Activated effector memory CD4-positive, alpha-beta T cell treated with anti-CD3 and anti-CD28 coated beads, Interleukin-2, amount 50 U/mL, for 16 hours (primary cell): ENCODE data around the gene SYVN1.
"Not testable (repeated sequence)": the region's sequence is repeated elsewhere in the genome, so short reads cannot be mapped to it uniquely, and the experiment has no call there.

ENCODE experiments used
- DNase-seq: peaks from one replicate; pipeline ENCODE4 v3.0.0-alpha.2; 2020

SYVN1 gene

DNA sequence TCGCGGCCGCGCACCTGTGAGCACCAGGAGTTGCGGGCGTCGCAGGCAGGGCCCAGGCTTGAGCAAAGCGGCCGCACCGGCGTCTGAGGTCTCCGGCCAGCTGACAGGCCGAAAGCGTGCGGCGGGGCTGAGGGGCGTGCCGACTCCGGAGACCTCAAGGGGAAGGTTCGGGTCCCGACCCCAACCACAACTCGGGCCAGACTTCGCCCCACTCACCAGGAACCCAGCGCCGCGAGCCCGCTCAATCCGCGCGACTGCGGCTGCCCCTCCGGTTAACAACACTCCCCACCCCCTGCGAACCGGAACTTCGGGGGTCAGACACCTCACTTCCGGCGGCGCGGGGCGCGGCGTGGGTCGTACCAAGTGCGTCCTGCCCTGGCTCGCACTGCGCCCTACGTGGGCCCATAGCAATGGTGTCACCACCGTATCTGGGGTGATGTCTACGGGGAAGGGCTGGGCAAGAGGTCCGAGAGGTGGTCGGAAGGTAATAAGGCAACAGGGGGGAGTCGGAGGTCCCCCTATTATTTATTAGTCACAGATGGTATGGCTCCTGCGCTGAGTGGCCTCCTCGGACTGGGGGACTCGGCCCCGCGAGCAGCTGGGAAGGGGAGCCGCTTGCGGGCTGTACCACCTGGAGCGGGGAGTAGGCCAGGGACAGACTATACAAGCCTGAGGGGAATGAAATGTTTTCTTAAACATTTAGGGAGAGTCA lies at the start of gene SYVN1:
Gene SYVN1, minus strand, starts transcription at position 280 of the 712 bp plus-strand sequence. CDS start 918 bp downstream, outside the sequence.
- DNase-seq, result peak; percentile 98

- no peak for DNase-seq
Observed at GRCh38 chr11:65183201-65183891, 49.0 kb upstream of the SYVN1 start.

- DNase-seq, result no peak
Observed at GRCh38 chr11:65182258-65183170, 48.2 kb upstream of the SYVN1 start.

GRCh38 chr11:65181569-65182257 lies 47.4 kb upstream of the SYVN1 start, which contains the start of gene CAPN1:
Gene CAPN1 (plus strand): TSS chr11:65181928. CDS start chr11:65182702, 774 bp downstream.
- peak; percentile 92 for DNase-seq

DNA sequence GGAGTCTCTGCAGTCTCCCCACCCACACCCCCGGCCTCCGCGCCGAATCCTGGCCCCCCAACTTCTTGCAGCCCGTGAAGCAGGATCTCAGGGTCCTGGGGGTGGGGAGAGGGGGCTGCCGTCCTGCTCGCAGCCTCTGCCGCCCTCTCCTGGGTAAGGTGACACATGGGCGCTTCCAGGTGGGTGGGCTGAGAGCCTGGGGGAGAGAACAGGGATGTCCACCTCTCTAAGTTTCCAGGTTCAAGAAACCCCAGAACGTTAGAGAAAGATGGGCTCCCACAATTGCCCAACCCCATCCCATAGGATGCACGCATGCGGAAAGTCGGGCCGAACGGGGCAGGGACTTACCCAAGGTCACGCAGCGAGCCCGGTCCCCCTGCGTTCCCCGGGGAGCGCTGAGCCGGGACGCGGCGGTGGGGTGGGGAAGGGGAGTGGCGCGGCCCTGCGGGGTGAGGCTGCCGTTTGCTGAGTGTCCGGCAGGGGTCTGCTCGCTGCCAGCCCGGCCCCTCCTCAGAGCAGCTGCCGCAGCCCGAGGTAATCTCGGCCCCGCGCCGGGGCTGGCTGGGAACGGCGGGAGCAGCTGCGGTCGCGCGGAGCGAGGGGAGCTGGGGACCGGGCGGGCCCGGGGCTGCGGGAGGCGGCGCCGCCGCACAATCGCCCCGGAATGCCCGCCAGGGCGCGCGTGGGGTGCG lies 46.7 kb upstream of the SYVN1 start:
- peak; percentile 86 for DNase-seq

DNA sequence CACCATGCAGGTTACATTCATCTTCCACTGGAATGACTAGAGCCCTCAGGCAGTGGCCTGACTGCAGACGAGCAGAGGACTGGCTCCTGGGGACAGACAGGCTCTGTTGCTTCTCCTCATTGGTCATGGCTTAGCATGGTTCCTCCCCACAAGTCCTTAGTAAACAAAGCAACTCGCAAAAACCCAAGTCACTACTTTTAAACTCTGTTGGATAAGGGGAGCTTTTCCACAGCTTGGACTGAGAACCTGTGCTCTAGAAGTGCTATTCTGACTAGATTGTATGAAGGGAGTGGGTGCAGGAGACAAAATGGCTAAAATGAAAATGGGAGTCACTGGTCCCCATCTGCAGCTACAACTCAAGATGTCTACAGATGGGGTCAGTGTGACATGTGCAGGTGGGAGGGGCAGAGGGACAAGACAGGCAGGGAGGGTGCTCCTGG lies 40.3 kb upstream of the SYVN1 start:
- DNase-seq, result not testable (repeated sequence)

DNA sequence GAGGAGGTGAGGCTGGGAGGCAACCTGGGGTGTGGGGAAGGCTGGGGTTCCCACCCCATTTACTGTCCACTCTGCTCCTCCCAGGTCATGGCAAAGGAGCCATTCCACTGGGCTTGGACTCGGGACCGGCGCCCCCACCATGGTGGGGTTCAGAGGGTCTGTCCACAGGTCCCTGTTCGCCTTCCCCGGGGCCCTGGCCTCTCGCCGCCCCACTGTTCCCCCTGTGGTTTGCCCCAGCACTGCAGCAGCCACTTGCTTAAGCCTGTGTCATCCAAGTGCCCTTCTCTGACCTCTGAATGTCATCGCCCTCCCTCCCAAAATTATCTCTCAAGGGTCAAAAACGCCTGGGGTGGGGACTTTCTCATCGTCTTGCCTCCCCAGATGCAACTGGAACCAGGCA lies 38.3 kb upstream of the SYVN1 start:
- no peak for DNase-seq

DNA sequence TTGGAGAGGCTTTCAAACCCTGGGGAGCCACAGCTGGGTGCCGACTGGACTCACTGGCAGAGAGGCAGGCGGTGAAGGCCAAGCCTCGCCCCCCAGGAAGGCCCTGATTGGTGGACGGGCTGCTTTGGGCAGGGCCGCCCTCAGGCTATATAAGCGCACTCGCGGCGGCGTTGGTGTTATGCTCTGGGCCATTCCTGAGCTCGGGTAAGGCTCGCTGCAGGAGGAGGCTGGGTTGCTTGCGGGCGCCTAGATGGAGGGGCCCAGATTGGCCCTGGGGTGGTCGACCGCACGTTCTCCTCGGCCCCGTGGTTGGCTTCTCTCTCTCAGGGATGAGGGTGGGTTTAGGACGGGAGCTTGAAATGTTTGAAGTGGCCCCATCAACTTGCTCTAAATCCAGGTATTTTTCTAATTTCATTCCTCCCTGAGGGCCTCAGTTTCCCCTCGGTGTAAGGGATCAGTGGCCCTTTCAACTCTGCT lies 35.8 kb upstream of the SYVN1 start, which contains the start of gene SPDYC:
Gene SPDYC, plus strand, starts transcription at position 176 of the 477 bp plus-strand sequence. CDS start 1,125 bp downstream, outside the sequence.
- DNase-seq, result no peak

DNA sequence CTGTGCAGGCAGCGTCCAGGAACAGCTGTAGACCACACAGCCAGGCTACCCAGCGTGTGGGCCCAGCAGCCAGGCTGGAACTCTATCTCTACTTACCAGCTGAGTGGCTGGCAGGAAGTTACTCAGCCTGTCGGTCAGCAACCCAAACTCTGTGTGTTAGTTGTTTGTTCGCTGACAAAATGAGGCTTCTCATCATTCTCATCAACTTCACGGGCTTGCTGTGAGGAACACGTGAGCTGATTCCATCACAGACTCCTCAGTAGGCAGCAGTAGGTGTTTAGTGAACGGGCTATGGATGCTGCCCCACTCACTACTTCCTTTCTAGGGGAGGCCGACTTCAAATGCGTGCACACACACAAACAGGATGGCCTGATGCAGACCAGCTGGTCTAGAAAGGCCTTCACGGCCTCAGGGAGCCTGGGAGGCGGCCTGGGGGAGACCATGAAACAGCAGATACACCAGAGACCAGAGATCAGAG lies 34.9 kb upstream of the SYVN1 start:
- no peak for DNase-seq

DNA sequence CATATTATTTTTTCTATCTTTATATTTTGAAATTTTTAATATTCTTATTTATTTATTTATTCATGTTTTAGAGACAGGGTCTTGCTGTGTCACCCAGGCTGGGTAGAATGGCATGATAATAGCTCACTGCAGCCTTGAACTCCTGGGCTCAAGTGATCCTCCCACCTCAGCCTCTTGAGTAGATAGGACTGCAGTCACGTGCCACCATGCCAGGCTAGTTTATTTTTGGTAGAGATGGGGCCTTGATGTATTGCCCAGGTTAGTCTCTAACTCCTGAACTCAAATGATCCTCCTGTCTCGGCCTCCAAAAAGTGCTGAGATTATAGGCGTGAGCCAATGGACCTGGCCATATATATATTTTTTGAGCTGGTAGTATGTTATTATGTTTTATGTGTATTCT lies 33.3 kb upstream of the SYVN1 start:
- no peak for DNase-seq

DNA sequence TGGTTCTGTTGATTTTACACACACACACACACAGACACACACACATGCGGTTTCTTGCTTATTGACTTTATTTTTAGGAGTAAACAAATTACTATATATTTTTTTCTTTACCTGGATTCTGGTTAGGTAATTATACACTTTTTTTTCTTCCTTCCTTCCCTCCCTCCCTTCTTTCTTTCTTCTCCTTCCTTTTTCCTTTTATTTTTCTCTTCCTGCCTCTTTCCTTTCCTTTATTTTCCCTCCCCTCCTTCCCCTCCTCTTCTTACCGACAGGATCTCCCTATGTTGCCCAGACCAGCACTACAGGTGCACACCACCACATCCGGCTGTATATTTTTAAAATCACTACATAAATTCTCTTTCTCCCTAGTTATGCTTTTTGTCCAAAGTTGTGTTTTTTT lies 32.6 kb upstream of the SYVN1 start:
- DNase-seq, result no peak

DNA sequence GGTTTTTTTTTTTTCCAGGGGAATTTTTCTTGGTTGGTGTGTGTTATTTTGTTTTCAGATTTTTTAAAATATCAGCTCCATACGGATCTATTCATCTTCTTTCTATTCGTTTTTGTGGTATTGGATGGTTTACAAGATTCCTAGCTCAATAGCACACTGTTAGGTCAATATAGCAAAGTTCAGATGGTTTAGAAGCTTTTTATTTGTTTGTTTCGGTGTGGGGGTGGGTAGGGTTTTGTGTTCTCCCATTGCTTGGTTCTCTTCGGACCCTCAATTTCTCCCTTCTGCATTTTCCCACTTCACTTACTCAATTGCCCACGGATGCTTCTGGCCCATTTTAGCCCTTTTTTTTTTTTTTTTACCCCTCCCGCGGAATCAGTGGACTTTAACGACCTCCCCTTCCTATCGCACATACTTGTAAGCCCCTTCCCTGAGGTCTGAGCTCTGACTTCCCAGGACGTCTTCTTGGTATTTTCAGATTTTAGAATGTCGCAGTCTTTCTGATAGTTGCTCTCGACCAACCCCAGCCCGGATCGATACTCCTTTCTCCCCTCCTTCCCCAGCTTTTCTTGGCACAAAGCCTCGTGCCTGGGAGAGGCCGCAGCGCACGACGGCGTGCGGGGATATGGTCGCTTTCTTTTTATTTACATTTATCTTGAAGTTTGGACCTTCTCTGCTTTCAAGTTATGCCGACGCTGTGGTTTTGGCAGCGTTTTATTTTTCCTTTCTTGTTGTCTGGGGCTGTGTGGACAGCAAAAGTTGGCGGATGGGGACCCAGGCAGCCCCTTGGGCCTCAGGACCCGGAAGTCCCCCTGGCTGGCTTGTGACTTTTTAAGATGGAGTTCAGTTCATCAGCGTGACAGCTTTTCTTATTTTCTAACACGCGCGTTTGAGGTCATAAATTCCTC lies 31.3 kb upstream of the SYVN1 start:
- DNase-seq, result no peak

DNA sequence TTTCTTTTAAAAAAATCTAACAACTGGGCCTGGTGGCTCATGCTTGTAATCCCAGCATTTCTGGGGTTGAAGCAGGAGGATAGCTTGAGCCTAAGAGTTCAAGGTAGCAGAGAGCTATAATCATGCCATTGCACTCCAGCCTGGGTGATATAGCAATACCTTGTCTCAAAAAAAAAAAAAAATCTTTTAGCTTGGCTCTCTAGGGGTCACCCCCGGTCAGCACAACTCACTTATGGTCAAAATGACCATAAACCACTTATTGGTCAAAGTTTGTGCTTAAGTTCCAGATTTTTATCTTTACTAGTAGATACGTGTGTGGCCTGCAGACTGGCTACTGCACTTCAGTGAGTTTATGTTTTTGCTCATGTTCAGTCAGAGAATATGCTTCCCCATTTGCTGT lies 29.4 kb upstream of the SYVN1 start:
- no peak for DNase-seq

GRCh38 chr11:65160643-65161042 lies 26.3 kb upstream of the SYVN1 start:
- DNase-seq, result no peak

DNA sequence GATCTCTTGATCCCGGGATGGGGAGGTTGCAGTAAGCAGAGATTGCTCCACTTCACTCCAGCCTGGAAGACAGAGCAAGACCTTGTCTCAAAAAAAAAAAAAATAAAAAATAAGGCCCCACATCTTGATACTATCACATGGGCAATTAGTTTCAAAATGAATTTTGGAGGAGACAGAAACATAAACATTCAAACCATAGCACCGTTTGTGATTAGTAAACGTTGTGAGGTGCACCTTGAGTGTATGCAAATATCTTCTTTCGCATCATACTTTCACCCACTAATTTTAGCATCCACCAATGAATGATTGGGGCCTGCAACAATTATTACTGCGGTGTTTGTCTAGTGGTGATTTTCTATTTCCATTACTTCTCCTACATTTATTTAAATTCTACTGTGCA lies 24.7 kb upstream of the SYVN1 start:
- DNase-seq, result no peak

- DNase-seq, result no peak
Observed at GRCh38 chr11:65157336-65157735, 23.0 kb upstream of the SYVN1 start.

GRCh38 chr11:65156926-65157325 lies 22.6 kb upstream of the SYVN1 start:
- no peak for DNase-seq

DNA sequence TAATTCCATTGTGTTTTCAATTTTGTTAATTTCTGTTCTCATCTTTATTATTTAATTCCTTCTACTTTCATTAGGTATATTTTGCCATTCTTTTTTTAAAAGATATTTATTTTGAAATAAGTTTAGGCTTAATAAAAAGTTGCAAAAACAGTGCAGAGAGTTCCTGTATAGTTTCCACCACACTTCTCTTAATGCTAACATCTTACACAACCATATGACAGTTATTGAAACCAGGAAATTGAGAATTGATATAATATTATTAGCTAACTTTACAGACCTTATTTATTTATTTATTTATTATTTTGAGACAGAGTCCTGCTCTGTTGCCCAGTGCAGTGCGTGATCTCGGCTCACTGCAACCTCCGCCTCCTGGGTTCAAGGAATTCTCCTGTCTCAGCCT lies 21.9 kb upstream of the SYVN1 start:
- no peak for DNase-seq

- DNase-seq, result no peak
Observed at GRCh38 chr11:65152122-65152521, 17.8 kb upstream of the SYVN1 start.

GRCh38 chr11:65151331-65151899 lies 17.1 kb upstream of the SYVN1 start:
- DNase-seq, result no peak
